Spleen (tissue), 11 donors: ENCODE measurements around the gene TMEM131L. TPM values are rescaled to one million over a fixed set of nuclear protein-coding genes. Genes with fewer than 3 reads are reported as not detected.
"Not testable (repeated sequence)": the region's sequence is repeated elsewhere in the genome, so short reads cannot be mapped to it uniquely, and the experiment has no call there.

Source experiments
- DNase-seq: peaks from one replicate; pipeline ENCODE4 v3.0.0-alpha.2; 2020
- H3K27ac ChIP-seq, 8 donors: fragments of 200-600 bp; sonication (generic) in 7 of 8; 1 replicate in 4 of 8; 2 replicates in 4 of 8; pipeline versions ENCODE4 v1.5.0 to v1.8.0; 2016 to 2021; ENCODE audit warnings: inconsistent platforms in 4 of 8, mild to moderate bottlenecking in 4 of 8, moderate library complexity in 1 of 8
- H3K27me3 ChIP-seq, 7 donors: fragments of 200-600 bp; sonication (generic) in 6 of 7; replicated peaks in 1 of 7; 1 replicate in 4 of 7; 2 replicates in 3 of 7; pipeline versions ENCODE4 v1.5.0 to v1.8.0; 2016 to 2021; ENCODE audit warnings: inconsistent platforms in 3 of 7, mild to moderate bottlenecking in 1 of 7
- H3K36me3 ChIP-seq, 6 donors: fragments of 200-600 bp; sonication (generic) in 5 of 6; 1 replicate in 4 of 6; 2 replicates in 2 of 6; pipeline versions ENCODE4 v1.5.0 to v1.8.0; 2016 to 2021; ENCODE audit warnings: inconsistent platforms in 2 of 6
- H3K4me1 ChIP-seq, 6 donors: fragments of 200-600 bp; sonication (generic) in 5 of 6; 1 replicate in 3 of 6; 2 replicates in 3 of 6; pipeline versions ENCODE4 v1.5.0 to v1.8.0; 2016 to 2021; ENCODE audit warnings: inconsistent platforms in 3 of 6
- H3K4me3 ChIP-seq, 8 donors: fragments of 200-600 bp; sonication (generic) in 7 of 8; 1 replicate in 4 of 8; 2 replicates in 4 of 8; pipeline versions ENCODE4 v1.5.0 to v1.8.0; 2016 to 2021; ENCODE audit warnings: inconsistent platforms in 4 of 8, mild to moderate bottlenecking in 4 of 8, moderate library complexity in 2 of 8
- H3K9me3 ChIP-seq, 8 donors: fragments of 200-600 bp; sonication (generic) in 7 of 8; 1 replicate in 4 of 8; 2 replicates in 4 of 8; pipeline versions ENCODE4 v1.5.0 to v1.8.0; 2016 to 2021; ENCODE audit warnings: inconsistent platforms in 4 of 8
- POLR2A ChIP-seq, 3 donors: fragments of 450-650 bp; IDR thresholded peaks; one replicate each; pipeline ENCODE4 v1.5.1; 2017; ENCODE audit warnings: antibody characterized with exemption in 3 of 3, mild to moderate bottlenecking in 1 of 3
- POLR2AphosphoS5 ChIP-seq, 3 donors: sonication (generic); formaldehyde crosslinking; IDR thresholded peaks; one replicate each; pipeline ENCODE4 v1.5.1; 2017; ENCODE audit warnings: antibody characterized with exemption in 3 of 3
- WGBS, 5 donors: extraction: QIAGEN DNeasy Blood & Tissue Kit in 3 of 5; methylation state at CpG; one replicate each; pipeline versions ENCODE4 v1.1.5 to v1.1.7; 2013 to 2018; 5-methylcytosine and 5-hydroxymethylcytosine counted together
- intact Hi-C: fragments of 100-400 bp; cut with DNase I; formaldehyde crosslinking; loops from one replicate; pipeline ENCODE4 v1.15.0; 2023; ENCODE audit warnings: low total_unique reads
- polyA plus RNA-seq, 3 donors: library from polyadenylated mRNA; stranded (reverse); fragments of 200-250 nt; gene quantifications; one replicate each; pipeline ENCODE4 v1.2.1, GENCODE V29; 2013
- total RNA-seq, 7 donors: library from RNA; depleted of rRNA in 3 of 7; stranded (reverse); fragments of >200 nt in 3 of 7; fragmentation: NEBNext Ultra II Directional in 4 of 7; extraction: Animal tissue kit (Norgen Biotek cat#: 25700) in 4 of 7; gene quantifications; one replicate each; pipeline versions ENCODE4 v1.1.0 to v1.2.1, GENCODE V29; 2016 to 2021
- TF ChIP-seq, protein P1 (sequence below), 11 experiments: fragments of 200-600 bp in 7 of 11; fragments of 450-650 bp in 4 of 11; sonication (generic) in 4 of 11; IDR thresholded peaks in 8 of 11; conservative IDR thresholded peaks in 3 of 11; 1 replicate in 7 of 11; 2 replicates in 4 of 11; pipeline versions ENCODE4 v1.4.0 to v1.8.0; 2016 to 2021; ENCODE audit warnings: antibody characterized with exemption in 11 of 11, inconsistent platforms in 4 of 11, mild to moderate bottlenecking in 1 of 11
- donor health status: healthy with polysubstance abuse.
- donor health status: DM: no; HTN: no; CAD: no; lungs with moderate emphysema.
- donor health status: DM: no; HTN: no; CAD: no.
- donor health status: Bipolar disorder and iron deficiency.
- donor health status: healthy.
- donor health status: DM: no; HTN: no; CAD: no.
- donor health status: DM: yes; HTN: yes; CAD: no.

TMEM131L gene
- total and polyA plus RNA-seq, 10 donors = 20.9 to 105 (median 80.1) TPM

- Histone ChIP-seq H3K4me1 (peaks cover 0 to 82% (median 13%) of the 10 kb centered on the region in 6 donors), H3K9me3 (peaks cover 0 to 8% (median under 1%) of the 10 kb centered on the region in 8 donors), H3K4me3 (no peak overlapping the region), H3K27me3 (no peaks in the 10 kb centered on the region), H3K36me3 (peaks cover 0 to 86% (median 51%) of the 10 kb centered on the region in 6 donors), H3K27ac (no peak overlapping the region)
- intact Hi-C loops = no loop called here
- no peak for DNase-seq
- 57 to 79% (median 70%) methylated on average over 3 of the region's 3 CpGs for WGBS, 5 donors
- TF ChIP-seq POLR2A (IDR thresholded peaks at IDR 0.05) (no peak), POLR2AphosphoS5 (IDR thresholded peaks at IDR 0.05) (no peak)
- TF ChIP-seq, protein P1, sequence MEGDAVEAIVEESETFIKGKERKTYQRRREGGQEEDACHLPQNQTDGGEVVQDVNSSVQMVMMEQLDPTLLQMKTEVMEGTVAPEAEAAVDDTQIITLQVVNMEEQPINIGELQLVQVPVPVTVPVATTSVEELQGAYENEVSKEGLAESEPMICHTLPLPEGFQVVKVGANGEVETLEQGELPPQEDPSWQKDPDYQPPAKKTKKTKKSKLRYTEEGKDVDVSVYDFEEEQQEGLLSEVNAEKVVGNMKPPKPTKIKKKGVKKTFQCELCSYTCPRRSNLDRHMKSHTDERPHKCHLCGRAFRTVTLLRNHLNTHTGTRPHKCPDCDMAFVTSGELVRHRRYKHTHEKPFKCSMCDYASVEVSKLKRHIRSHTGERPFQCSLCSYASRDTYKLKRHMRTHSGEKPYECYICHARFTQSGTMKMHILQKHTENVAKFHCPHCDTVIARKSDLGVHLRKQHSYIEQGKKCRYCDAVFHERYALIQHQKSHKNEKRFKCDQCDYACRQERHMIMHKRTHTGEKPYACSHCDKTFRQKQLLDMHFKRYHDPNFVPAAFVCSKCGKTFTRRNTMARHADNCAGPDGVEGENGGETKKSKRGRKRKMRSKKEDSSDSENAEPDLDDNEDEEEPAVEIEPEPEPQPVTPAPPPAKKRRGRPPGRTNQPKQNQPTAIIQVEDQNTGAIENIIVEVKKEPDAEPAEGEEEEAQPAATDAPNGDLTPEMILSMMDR (IDR thresholded peaks at IDR 0.05 in 8 of 11, conservative IDR thresholded peaks at IDR 0.05 in 3 of 11) = no peak
Measured at GRCh38 chr4:153556435-153556815, 90.3 kb downstream of the TMEM131L start.

- DNase-seq = no peak
- Histone ChIP-seq H3K4me3 (no peak overlapping the region), H3K9me3 (peaks cover 0 to 11% (median 1%) of the 10 kb centered on the region in 8 donors), H3K27ac (peak overlapping the region in 1 of 8 donors; percentile 5), H3K27me3 (no peaks in the 10 kb centered on the region), H3K4me1 (peaks cover 0 to 83% (median 12%) of the 10 kb centered on the region in 6 donors), H3K36me3 (peaks cover 0 to 100% (median 58%) of the 10 kb centered on the region in 6 donors)
- intact Hi-C loops = no loop called here
- WGBS, 5 donors = 38 to 55% (median 48%) methylated on average over 1 of the region's 1 CpG
- TF ChIP-seq POLR2A (IDR thresholded peaks at IDR 0.05) = no peak
- TF ChIP-seq POLR2AphosphoS5 (IDR thresholded peaks at IDR 0.05) = no peak
- TF ChIP-seq, protein P1 (IDR thresholded peaks at IDR 0.05 in 8 of 11, conservative IDR thresholded peaks at IDR 0.05 in 3 of 11) = no peak
Measured at GRCh38 chr4:153560908-153561307, 94.7 kb downstream of the TMEM131L start.

DNA sequence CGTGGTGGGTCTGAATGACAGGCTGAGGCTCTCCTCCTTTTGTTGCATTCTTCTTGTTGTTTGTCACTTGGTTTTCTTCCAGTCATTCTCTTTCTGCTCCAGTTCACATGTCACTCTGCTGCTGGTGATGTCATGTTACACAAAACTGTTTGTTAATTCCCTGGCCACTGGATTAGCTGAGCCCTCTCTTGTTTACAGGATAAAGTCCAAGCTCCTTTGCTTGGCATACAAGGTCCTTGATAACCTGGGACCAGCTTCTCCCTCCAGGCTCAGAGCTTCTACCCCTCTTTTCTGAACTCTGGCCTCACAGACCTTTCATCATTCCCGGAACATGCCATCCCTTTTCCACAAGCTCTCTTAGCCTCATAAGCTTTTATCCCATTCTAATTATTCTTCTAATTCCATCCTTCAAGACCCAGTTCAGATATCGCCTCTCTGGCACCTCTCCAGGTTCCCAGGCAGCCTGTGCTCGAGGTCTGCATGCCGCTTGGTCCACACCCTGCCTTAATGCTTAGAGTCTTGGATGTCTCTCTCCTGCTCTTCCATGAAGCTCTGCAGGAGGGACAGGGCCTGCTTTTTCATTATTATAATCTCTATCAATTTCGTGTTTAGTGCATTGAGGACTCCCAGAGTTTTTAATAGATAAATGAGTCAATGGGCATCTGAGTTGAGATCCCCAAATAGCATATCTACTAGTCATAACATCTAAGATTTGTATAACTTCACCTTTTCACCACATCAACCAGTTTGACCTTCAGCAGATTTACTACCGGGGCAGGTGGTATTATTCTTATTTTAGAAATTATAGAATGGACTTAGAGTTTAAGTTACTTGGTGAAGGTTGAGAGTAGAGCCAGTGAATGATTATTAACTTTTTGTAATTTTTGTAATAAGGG, 98.7 kb downstream of the TMEM131L start:
- TF ChIP-seq POLR2AphosphoS5 (IDR thresholded peaks at IDR 0.05) = no peak
- TF ChIP-seq, protein P1 (IDR thresholded peaks at IDR 0.05 in 8 of 11, conservative IDR thresholded peaks at IDR 0.05 in 3 of 11) = no peak
- no peak for TF ChIP-seq POLR2A (IDR thresholded peaks at IDR 0.05)
- H3K9me3 ChIP-seq = peaks cover 0 to 11% (median 1%) of the 10 kb centered on the region in 8 donors
- H3K4me3 ChIP-seq = no peak overlapping the region
- intact Hi-C loops = no loop called here
- H3K27me3 ChIP-seq = no peaks in the 10 kb centered on the region
- DNase-seq = no peak
- WGBS, 5 donors = 75 to 86% (median 83%) methylated on average over 7 of the region's 7 CpGs
- peak overlapping the region in 5 of 8 donors; percentile 4 to 45 (median 29) for H3K27ac ChIP-seq
- peaks cover 0 to 98% (median 38%) of the 10 kb centered on the region in 6 donors for H3K36me3 ChIP-seq
- H3K4me1 ChIP-seq = peaks cover 0 to 80% (median 16%) of the 10 kb centered on the region in 6 donors

DNA sequence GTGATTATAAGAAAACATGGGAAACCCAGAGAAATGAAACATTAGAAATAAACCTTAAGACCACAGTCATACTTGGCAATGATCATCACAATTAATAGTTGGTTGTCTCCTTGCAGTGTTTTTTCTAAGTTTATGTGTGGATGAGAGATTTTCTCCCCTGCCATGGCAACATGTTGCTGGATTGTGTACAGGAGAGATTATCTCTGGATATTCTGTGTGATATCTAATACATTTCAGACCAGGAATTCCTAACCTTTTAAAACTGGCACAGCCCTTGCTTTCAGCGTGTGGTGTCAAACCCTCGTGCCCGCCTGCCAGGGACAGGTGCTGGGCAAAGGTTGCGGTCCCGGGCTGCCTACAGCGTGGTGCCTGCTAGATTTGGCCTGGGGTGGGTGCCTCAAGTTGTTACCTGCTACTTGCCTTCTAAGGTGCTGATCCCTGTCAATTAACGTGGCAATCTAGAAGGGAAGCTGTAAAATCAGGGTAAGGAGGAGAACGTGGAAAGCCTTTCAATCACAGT, 100.5 kb downstream of the TMEM131L start:
- H3K27ac ChIP-seq = no peak overlapping the region
- H3K4me3 ChIP-seq = no peak overlapping the region
- 91 to 97% (median 92%) methylated on average over 8 of the region's 8 CpGs for WGBS, 5 donors
- H3K27me3 ChIP-seq = no peaks in the 10 kb centered on the region
- peaks cover 0 to under 1% (median 0%) of the 10 kb centered on the region in 8 donors for H3K9me3 ChIP-seq
- intact Hi-C loops = no loop called here
- TF ChIP-seq POLR2AphosphoS5 (IDR thresholded peaks at IDR 0.05) (peak in 1 of 3 donors; percentile 52), POLR2A (IDR thresholded peaks at IDR 0.05) (no peak)
- TF ChIP-seq, protein P1 (IDR thresholded peaks at IDR 0.05 in 8 of 11, conservative IDR thresholded peaks at IDR 0.05 in 3 of 11) = no peak
- DNase-seq = no peak
- H3K36me3 ChIP-seq = peaks cover 0 to 97% (median 26%) of the 10 kb centered on the region in 6 donors
- peaks cover 6 to 83% (median 29%) of the 10 kb centered on the region in 6 donors for H3K4me1 ChIP-seq

DNA sequence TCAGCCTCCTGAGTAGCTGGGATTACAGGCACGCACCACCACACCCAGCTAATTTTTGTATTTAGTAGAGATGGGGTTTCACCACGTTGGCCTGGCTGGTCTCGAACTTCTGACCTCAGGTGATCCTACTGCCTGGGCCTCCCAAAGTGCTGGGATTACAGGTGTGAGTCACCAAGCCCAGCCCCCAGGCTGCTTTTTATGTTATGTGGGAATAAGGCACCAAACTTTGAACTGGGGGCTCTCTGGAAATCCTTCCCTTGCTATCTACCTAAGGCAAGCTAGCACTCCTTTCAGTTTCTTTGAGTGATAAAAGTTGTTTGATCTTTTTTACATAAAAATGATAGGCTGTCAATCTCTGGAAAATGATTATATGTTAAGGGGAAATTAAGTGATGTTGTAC, 101.5 kb downstream of the TMEM131L start:
- H3K9me3 ChIP-seq, H3K27ac ChIP-seq, DNase-seq, H3K4me3 ChIP-seq, H3K27me3 ChIP-seq, intact Hi-C loops: not testable (repeated sequence)
- WGBS, 5 donors = 81 to 97% (median 88%) methylated on average over 3 of the region's 3 CpGs
- H3K4me1 ChIP-seq = peaks cover 6 to 82% (median 32%) of the 10 kb centered on the region in 6 donors
- peaks cover 0 to 97% (median 26%) of the 10 kb centered on the region in 6 donors for H3K36me3 ChIP-seq
